NCI-H2171 (cell line): ENCODE results near the gene NIPSNAP2.
"Not testable (repeated sequence)": the region's sequence is repeated elsewhere in the genome, so short reads cannot be mapped to it uniquely, and the experiment has no call there.

Experiments used
- DNase-seq: peaks from one replicate; lab custom pipeline; 2025; lab: John Stamatoyannopoulos, UW

The NIPSNAP2 gene

GRCh38 chr7:56047446-56048116 lies 83.2 kb downstream of the NIPSNAP2 start:
- not testable (repeated sequence) for DNase-seq

- no peak for DNase-seq
These were observed 83.9 kb downstream of the NIPSNAP2 start for GRCh38 chr7:56048245-56048644.

- DNase-seq = peak; percentile 28
These were observed 84.4 kb downstream of the NIPSNAP2 start for GRCh38 chr7:56048763-56049162.
